ENCODE measurements around the gene PFKFB1. TPM values are rescaled to one million over a fixed set of nuclear protein-coding genes. Genes with fewer than 3 reads are reported as not detected.

The PFKFB1 gene
- total RNA-seq, 1 experiment from 2014 or later = 0.22 TPM

- no peak for DNase-seq
- Histone ChIP-seq H4K20me1 (ENCODE audit: insufficient read depth, low read depth, low read length) (no peaks in the 10 kb centered on the region), H2AFZ (ENCODE audit: low read length) (no peak overlapping the region), H3K27ac (ENCODE audit: low read length) (no peak overlapping the region), H3K4me2 (ENCODE audit: low read depth, low read length, poor library complexity, severe bottlenecking) (no peak overlapping the region), H3K36me3 (ENCODE audit: insufficient read depth, low read length) (no peaks in the 10 kb centered on the region), H3K4me3 (ENCODE audit: low read length) (no peak overlapping the region), H3K9me2 (replicated peaks; ENCODE audit: insufficient read depth, low read length) (no peaks in the 10 kb centered on the region), H3K27me3 (ENCODE audit: low read length) (no peaks in the 10 kb centered on the region), H3K9me3 (ENCODE audit: low read length) (no peaks in the 10 kb centered on the region), H3K9ac (ENCODE audit: low read length) (no peak overlapping the region), H3K4me1 (ENCODE audit: low read length) (no peaks in the 10 kb centered on the region), H3K79me2 (ENCODE audit: low read length) (no peaks in the 10 kb centered on the region)
Observed at GRCh38 chrX:54937416-54937815, 56.6 kb downstream of the PFKFB1 start.

GRCh38 chrX:54935306-54935705, 58.7 kb downstream of the PFKFB1 start:
- no peak for DNase-seq
- no peaks in the 10 kb centered on the region for H3K9me3 ChIP-seq (ENCODE audit: low read length)
- H3K27me3 ChIP-seq (ENCODE audit: low read length) = no peaks in the 10 kb centered on the region
- H3K36me3 ChIP-seq (ENCODE audit: insufficient read depth, low read length) = no peaks in the 10 kb centered on the region
- H2AFZ ChIP-seq (ENCODE audit: low read length) = no peak overlapping the region
- no peak overlapping the region for H3K4me3 ChIP-seq (ENCODE audit: low read length)
- H3K9ac ChIP-seq (ENCODE audit: low read length) = no peak overlapping the region
- no peaks in the 10 kb centered on the region for H3K4me1 ChIP-seq (ENCODE audit: low read length)
- no peak overlapping the region for H3K27ac ChIP-seq (ENCODE audit: low read length)
- H3K9me2 ChIP-seq (replicated peaks; ENCODE audit: insufficient read depth, low read length) = no peaks in the 10 kb centered on the region
- no peak overlapping the region for H3K4me2 ChIP-seq (ENCODE audit: low read depth, low read length, poor library complexity, severe bottlenecking)
- no peaks in the 10 kb centered on the region for H4K20me1 ChIP-seq (ENCODE audit: insufficient read depth, low read depth, low read length)
- H3K79me2 ChIP-seq (ENCODE audit: low read length) = no peaks in the 10 kb centered on the region

GRCh38 chrX:54934890-54935289, 59.1 kb downstream of the PFKFB1 start:
- no peak for DNase-seq
- no peaks in the 10 kb centered on the region for H3K4me1 ChIP-seq (ENCODE audit: low read length)
- H3K79me2 ChIP-seq (ENCODE audit: low read length) = no peaks in the 10 kb centered on the region
- no peak overlapping the region for H3K4me2 ChIP-seq (ENCODE audit: low read depth, low read length, poor library complexity, severe bottlenecking)
- no peak overlapping the region for H3K9ac ChIP-seq (ENCODE audit: low read length)
- no peak overlapping the region for H3K27ac ChIP-seq (ENCODE audit: low read length)
- H3K36me3 ChIP-seq (ENCODE audit: insufficient read depth, low read length) = no peaks in the 10 kb centered on the region
- no peaks in the 10 kb centered on the region for H3K9me2 ChIP-seq (replicated peaks; ENCODE audit: insufficient read depth, low read length)
- H2AFZ ChIP-seq (ENCODE audit: low read length) = no peak overlapping the region
- no peaks in the 10 kb centered on the region for H4K20me1 ChIP-seq (ENCODE audit: insufficient read depth, low read depth, low read length)
- H3K9me3 ChIP-seq (ENCODE audit: low read length) = no peaks in the 10 kb centered on the region
- no peaks in the 10 kb centered on the region for H3K27me3 ChIP-seq (ENCODE audit: low read length)
- H3K4me3 ChIP-seq (ENCODE audit: low read length) = no peak overlapping the region

- Histone ChIP-seq H2AFZ (ENCODE audit: low read length) (no peak overlapping the region), H4K20me1 (ENCODE audit: insufficient read depth, low read depth, low read length) (no peaks in the 10 kb centered on the region), H3K27me3 (ENCODE audit: low read length) (no peaks in the 10 kb centered on the region), H3K4me3 (ENCODE audit: low read length) (no peak overlapping the region), H3K9me3 (ENCODE audit: low read length) (no peaks in the 10 kb centered on the region), H3K9ac (ENCODE audit: low read length) (no peak overlapping the region), H3K36me3 (ENCODE audit: insufficient read depth, low read length) (no peaks in the 10 kb centered on the region), H3K4me2 (ENCODE audit: low read depth, low read length, poor library complexity, severe bottlenecking) (no peak overlapping the region), H3K79me2 (ENCODE audit: low read length) (no peaks in the 10 kb centered on the region), H3K4me1 (ENCODE audit: low read length) (no peaks in the 10 kb centered on the region), H3K9me2 (replicated peaks; ENCODE audit: insufficient read depth, low read length) (no peaks in the 10 kb centered on the region), H3K27ac (ENCODE audit: low read length) (no peak overlapping the region)
- no peak for DNase-seq
Observed at GRCh38 chrX:54934058-54934457, 59.9 kb downstream of the PFKFB1 start.

- Histone ChIP-seq H3K9me3 (ENCODE audit: low read length) (no peaks in the 10 kb centered on the region), H3K9me2 (replicated peaks; ENCODE audit: insufficient read depth, low read length) (no peaks in the 10 kb centered on the region), H3K9ac (ENCODE audit: low read length) (no peak overlapping the region), H3K4me1 (ENCODE audit: low read length) (no peaks in the 10 kb centered on the region), H4K20me1 (ENCODE audit: insufficient read depth, low read depth, low read length) (no peaks in the 10 kb centered on the region), H3K4me3 (ENCODE audit: low read length) (no peak overlapping the region), H3K79me2 (ENCODE audit: low read length) (no peaks in the 10 kb centered on the region), H3K4me2 (ENCODE audit: low read depth, low read length, poor library complexity, severe bottlenecking) (no peak overlapping the region), H3K36me3 (ENCODE audit: insufficient read depth, low read length) (no peaks in the 10 kb centered on the region), H2AFZ (ENCODE audit: low read length) (no peak overlapping the region), H3K27me3 (ENCODE audit: low read length) (no peaks in the 10 kb centered on the region), H3K27ac (ENCODE audit: low read length) (no peak overlapping the region)
- DNase-seq = no peak
Observed at GRCh38 chrX:54933150-54933826, 60.7 kb downstream of the PFKFB1 start.

GRCh38 chrX:54931107-54931506, 62.9 kb downstream of the PFKFB1 start:
- no peaks in the 10 kb centered on the region for H3K4me1 ChIP-seq (ENCODE audit: low read length)
- no peaks in the 10 kb centered on the region for H3K9me3 ChIP-seq (ENCODE audit: low read length)
- H3K9ac ChIP-seq (ENCODE audit: low read length) = no peak overlapping the region
- H3K27ac ChIP-seq (ENCODE audit: low read length) = no peak overlapping the region
- no peak overlapping the region for H3K4me3 ChIP-seq (ENCODE audit: low read length)
- no peak overlapping the region for H2AFZ ChIP-seq (ENCODE audit: low read length)
- no peaks in the 10 kb centered on the region for H4K20me1 ChIP-seq (ENCODE audit: insufficient read depth, low read depth, low read length)
- H3K4me2 ChIP-seq (ENCODE audit: low read depth, low read length, poor library complexity, severe bottlenecking) = no peak overlapping the region
- H3K79me2 ChIP-seq (ENCODE audit: low read length) = no peaks in the 10 kb centered on the region
- H3K9me2 ChIP-seq (replicated peaks; ENCODE audit: insufficient read depth, low read length) = no peaks in the 10 kb centered on the region
- no peaks in the 10 kb centered on the region for H3K36me3 ChIP-seq (ENCODE audit: insufficient read depth, low read length)
- DNase-seq = no peak
- H3K27me3 ChIP-seq (ENCODE audit: low read length) = no peaks in the 10 kb centered on the region

GRCh38 chrX:54930291-54931049, 63.5 kb downstream of the PFKFB1 start:
- no peak overlapping the region for H3K9ac ChIP-seq (ENCODE audit: low read length)
- no peaks in the 10 kb centered on the region for H3K4me1 ChIP-seq (ENCODE audit: low read length)
- H2AFZ ChIP-seq (ENCODE audit: low read length) = no peak overlapping the region
- H3K36me3 ChIP-seq (ENCODE audit: insufficient read depth, low read length) = no peaks in the 10 kb centered on the region
- no peaks in the 10 kb centered on the region for H3K9me2 ChIP-seq (replicated peaks; ENCODE audit: insufficient read depth, low read length)
- no peak overlapping the region for H3K4me2 ChIP-seq (ENCODE audit: low read depth, low read length, poor library complexity, severe bottlenecking)
- no peaks in the 10 kb centered on the region for H4K20me1 ChIP-seq (ENCODE audit: insufficient read depth, low read depth, low read length)
- DNase-seq = no peak
- no peaks in the 10 kb centered on the region for H3K79me2 ChIP-seq (ENCODE audit: low read length)
- no peak overlapping the region for H3K27ac ChIP-seq (ENCODE audit: low read length)
- H3K27me3 ChIP-seq (ENCODE audit: low read length) = no peaks in the 10 kb centered on the region
- H3K9me3 ChIP-seq (ENCODE audit: low read length) = no peaks in the 10 kb centered on the region
- H3K4me3 ChIP-seq (ENCODE audit: low read length) = no peak overlapping the region

GRCh38 chrX:54928876-54929275, 65.1 kb downstream of the PFKFB1 start:
- DNase-seq = no peak
- no peak overlapping the region for H3K4me3 ChIP-seq (ENCODE audit: low read length)
- H3K27me3 ChIP-seq (ENCODE audit: low read length) = no peaks in the 10 kb centered on the region
- no peaks in the 10 kb centered on the region for H3K9me2 ChIP-seq (replicated peaks; ENCODE audit: insufficient read depth, low read length)
- H3K4me1 ChIP-seq (ENCODE audit: low read length) = no peaks in the 10 kb centered on the region
- H4K20me1 ChIP-seq (ENCODE audit: insufficient read depth, low read depth, low read length) = no peaks in the 10 kb centered on the region
- H3K9ac ChIP-seq (ENCODE audit: low read length) = no peak overlapping the region
- H3K79me2 ChIP-seq (ENCODE audit: low read length) = no peaks in the 10 kb centered on the region
- no peaks in the 10 kb centered on the region for H3K9me3 ChIP-seq (ENCODE audit: low read length)
- H3K4me2 ChIP-seq (ENCODE audit: low read depth, low read length, poor library complexity, severe bottlenecking) = no peak overlapping the region
- H3K36me3 ChIP-seq (ENCODE audit: insufficient read depth, low read length) = no peaks in the 10 kb centered on the region
- no peak overlapping the region for H2AFZ ChIP-seq (ENCODE audit: low read length)
- H3K27ac ChIP-seq (ENCODE audit: low read length) = no peak overlapping the region
